ENCODE results near the gene KRI1. TPM values are rescaled to one million over a fixed set of nuclear protein-coding genes. Genes with fewer than 3 reads are reported as not detected.

The KRI1 gene
- polyA plus RNA-seq, 1 experiment, result 11.3 TPM

DNA sequence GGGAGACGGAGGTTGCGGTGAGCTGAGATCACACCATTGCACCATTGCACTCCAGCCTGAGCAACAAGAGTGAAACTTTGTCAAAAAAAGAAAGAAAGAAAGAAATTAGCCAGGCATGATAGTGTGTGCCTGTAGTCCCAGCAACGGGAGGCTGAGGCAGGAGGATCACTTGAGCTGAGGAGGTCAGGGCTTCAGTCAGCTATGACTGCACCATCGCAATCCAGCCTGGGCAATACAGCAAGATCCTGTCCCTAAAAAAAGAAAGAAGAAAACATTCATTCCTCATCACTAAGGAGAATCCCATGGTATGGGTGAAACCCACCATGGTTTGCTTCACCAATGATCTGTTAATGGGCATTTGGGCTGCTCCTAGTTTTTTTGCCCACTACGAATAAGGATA, 34.3 kb upstream of the KRI1 start:
- ChIA-PET POLR2A (no interaction called here), CTCF (interaction anchor here (0.6 to 2.6 kb wide), 4 partner anchors 19 to 1009 kb away, joined by 4 to 8 read pairs (median 7); no protein-coding TSS in a partner anchor)
- DNase-seq (ENCODE audit: low read depth, low spot score), result no peak
- Histone ChIP-seq H3K4me3 (ENCODE audit: low read depth, low read length) (no peak overlapping the region), H3K27me3 (ENCODE audit: control insufficient read depth, insufficient read depth, low read length) (peaks cover 11% of the 10 kb centered on the region), H3K27ac (ENCODE audit: low read depth, low read length) (no peak overlapping the region), H3K9me3 (ENCODE audit: control insufficient read depth, insufficient read depth, low read length) (no peaks in the 10 kb centered on the region; the same call in 1 of the 2 replicates)
- TF ChIP-seq, protein P1, sequence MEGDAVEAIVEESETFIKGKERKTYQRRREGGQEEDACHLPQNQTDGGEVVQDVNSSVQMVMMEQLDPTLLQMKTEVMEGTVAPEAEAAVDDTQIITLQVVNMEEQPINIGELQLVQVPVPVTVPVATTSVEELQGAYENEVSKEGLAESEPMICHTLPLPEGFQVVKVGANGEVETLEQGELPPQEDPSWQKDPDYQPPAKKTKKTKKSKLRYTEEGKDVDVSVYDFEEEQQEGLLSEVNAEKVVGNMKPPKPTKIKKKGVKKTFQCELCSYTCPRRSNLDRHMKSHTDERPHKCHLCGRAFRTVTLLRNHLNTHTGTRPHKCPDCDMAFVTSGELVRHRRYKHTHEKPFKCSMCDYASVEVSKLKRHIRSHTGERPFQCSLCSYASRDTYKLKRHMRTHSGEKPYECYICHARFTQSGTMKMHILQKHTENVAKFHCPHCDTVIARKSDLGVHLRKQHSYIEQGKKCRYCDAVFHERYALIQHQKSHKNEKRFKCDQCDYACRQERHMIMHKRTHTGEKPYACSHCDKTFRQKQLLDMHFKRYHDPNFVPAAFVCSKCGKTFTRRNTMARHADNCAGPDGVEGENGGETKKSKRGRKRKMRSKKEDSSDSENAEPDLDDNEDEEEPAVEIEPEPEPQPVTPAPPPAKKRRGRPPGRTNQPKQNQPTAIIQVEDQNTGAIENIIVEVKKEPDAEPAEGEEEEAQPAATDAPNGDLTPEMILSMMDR (IDR thresholded peaks at IDR 0.05; ENCODE audit: low read depth, low read length), result no peak

DNA sequence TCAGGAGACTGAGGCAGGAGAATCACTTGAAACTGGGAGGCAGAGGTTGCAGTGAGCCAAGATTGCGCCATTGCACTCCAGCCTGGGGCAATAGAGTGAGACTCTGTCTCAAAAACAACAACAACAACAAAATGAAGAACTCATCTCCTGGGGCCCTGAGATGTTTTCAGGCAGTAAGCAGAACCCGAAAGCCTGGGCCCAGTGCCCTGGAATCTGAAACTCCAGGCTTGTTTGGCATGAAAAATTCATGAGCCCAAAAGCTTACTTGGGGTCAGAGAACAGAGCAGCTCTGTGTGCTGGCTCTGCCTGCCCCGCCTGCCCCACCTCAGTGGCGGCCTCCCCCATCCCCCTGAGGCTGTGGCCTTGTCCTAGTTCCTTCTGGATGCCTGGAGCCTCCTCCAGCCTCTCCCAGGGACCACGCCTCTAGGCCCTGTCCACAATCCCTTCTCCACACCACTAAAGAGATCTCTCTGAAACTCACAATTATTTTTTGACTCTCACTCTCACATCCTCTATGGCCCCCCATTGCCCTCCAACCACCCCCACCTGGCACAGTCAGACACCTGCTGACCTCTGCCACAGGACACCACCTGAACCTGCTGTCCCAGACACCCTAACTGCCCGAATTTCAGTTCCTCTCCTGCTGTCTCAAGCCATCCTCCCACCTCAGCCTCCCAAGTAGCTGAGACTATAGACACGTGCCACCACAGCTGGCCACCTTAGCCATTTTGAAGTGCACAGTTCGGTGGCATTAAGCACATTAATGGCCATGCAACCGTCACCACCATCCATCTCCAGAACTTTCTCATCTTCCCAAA, 28.2 kb upstream of the KRI1 start:
- CTCF ChIA-PET, result interaction anchor here (1.7 to 2.2 kb wide), 2 partner anchors 13 to 50 kb away, joined by 4 to 13 read pairs; no protein-coding TSS in a partner anchor
- H3K4me3 ChIP-seq (ENCODE audit: low read depth, low read length), result no peak overlapping the region
- H3K27ac ChIP-seq (ENCODE audit: low read depth, low read length), result no peak overlapping the region
- TF ChIP-seq, protein P1 (IDR thresholded peaks at IDR 0.05; ENCODE audit: low read depth, low read length), result no peak
- H3K27me3 ChIP-seq (ENCODE audit: control insufficient read depth, insufficient read depth, low read length), result peaks cover 8% of the 10 kb centered on the region
- H3K9me3 ChIP-seq (ENCODE audit: control insufficient read depth, insufficient read depth, low read length), result no peaks in the 10 kb centered on the region
- POLR2A ChIA-PET, result no interaction called here
- DNase-seq (ENCODE audit: low read depth, low spot score), result no peak

DNA sequence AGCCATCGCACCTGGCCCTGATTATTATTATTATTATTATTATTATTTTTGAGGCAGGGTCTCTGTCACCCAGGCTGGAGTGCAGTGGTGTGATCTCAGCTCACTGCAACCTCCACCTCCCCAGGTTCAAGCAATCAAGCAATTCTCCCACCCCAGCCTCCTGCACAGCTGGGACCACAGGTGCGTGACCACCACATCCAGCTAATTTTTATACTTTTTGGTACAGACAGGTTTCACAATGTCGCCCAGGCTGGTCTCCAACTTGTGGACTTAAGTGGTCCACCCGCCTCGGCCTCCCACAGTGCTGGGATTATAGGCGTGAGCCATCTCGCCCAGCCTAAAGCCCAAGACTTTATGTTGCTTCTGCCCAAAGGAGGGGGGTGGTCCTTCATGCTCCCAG, 27.3 kb upstream of the KRI1 start:
- Histone ChIP-seq H3K9me3 (ENCODE audit: control insufficient read depth, insufficient read depth, low read length) (no peaks in the 10 kb centered on the region), H3K27me3 (ENCODE audit: control insufficient read depth, insufficient read depth, low read length) (peaks cover 6% of the 10 kb centered on the region), H3K4me3 (ENCODE audit: low read depth, low read length) (no peak overlapping the region), H3K27ac (ENCODE audit: low read depth, low read length) (no peak overlapping the region)
- POLR2A ChIA-PET, result no interaction called here
- CTCF ChIA-PET, result interaction anchor here (1.6 kb wide), 1 partner anchor 106 kb away, joined by 3 read pairs; no protein-coding TSS in a partner anchor
- TF ChIP-seq, protein P1 (IDR thresholded peaks at IDR 0.05; ENCODE audit: low read depth, low read length), result no peak
- no peak for DNase-seq (ENCODE audit: low read depth, low spot score)

DNA sequence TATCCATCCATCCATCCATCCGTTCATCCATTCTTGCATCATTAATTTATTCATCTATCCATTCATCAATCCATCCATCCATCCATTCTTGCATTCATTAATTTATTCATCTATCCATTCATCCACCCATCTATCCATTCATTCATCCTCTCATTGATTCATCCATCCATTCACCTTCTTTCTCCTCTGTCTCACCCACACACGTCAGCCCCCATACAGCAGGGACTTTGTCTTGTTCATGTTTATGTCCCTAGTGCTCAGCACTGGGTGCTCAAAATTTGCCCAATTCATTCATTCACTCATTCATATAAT, 22.0 kb upstream of the KRI1 start:
- Histone ChIP-seq H3K9me3 (ENCODE audit: control insufficient read depth, insufficient read depth, low read length) (peaks cover 4% of the 10 kb centered on the region; the same call in 1 of the 2 replicates), H3K27me3 (ENCODE audit: control insufficient read depth, insufficient read depth, low read length) (peaks cover 28% of the 10 kb centered on the region), H3K4me3 (ENCODE audit: low read depth, low read length) (no peak overlapping the region), H3K27ac (ENCODE audit: low read depth, low read length) (no peak overlapping the region)
- CTCF ChIA-PET, result no interaction called here
- TF ChIP-seq, protein P1 (IDR thresholded peaks at IDR 0.05; ENCODE audit: low read depth, low read length), result no peak
- no peak for DNase-seq (ENCODE audit: low read depth, low spot score)
- POLR2A ChIA-PET, result no interaction called here

All from AG04450 (cell line).